Activated naive CD8-positive, alpha-beta T cell treated with anti-CD3 and anti-CD28 coated beads, Interleukin-2, amount 50 U/mL, for 16 hours (primary cell): ENCODE measurements around the gene GREM2.

Experiments
- DNase-seq: peaks from one replicate; pipeline ENCODE4 v3.0.0-alpha.2; 2020; ENCODE audit warnings: low read depth, low spot score

The GREM2 gene

GRCh38 chr1:240500647-240501046 lies 111.3 kb downstream of the GREM2 start:
- no peak for DNase-seq

- DNase-seq: no peak
Observed at GRCh38 chr1:240499012-240499411, 112.9 kb downstream of the GREM2 start.

GRCh38 chr1:240498335-240498734 lies 113.6 kb downstream of the GREM2 start:
- DNase-seq: no peak

- no peak for DNase-seq
Observed at GRCh38 chr1:240497908-240498307, 114.0 kb downstream of the GREM2 start.

- no peak for DNase-seq
Observed at GRCh38 chr1:240496941-240497340, 115.0 kb downstream of the GREM2 start.

GRCh38 chr1:240496356-240496755 lies 115.6 kb downstream of the GREM2 start:
- no peak for DNase-seq

- no peak for DNase-seq
Observed at GRCh38 chr1:240495601-240496000, 116.4 kb downstream of the GREM2 start.

GRCh38 chr1:240492832-240493440 lies 119.0 kb downstream of the GREM2 start:
- DNase-seq: no peak

- no peak for DNase-seq
Observed at GRCh38 chr1:240491796-240492195, 120.2 kb downstream of the GREM2 start.

- DNase-seq: no peak
Observed at GRCh38 chr1:240491156-240491555, 120.8 kb downstream of the GREM2 start.

GRCh38 chr1:240487493-240487892 lies 124.5 kb downstream of the GREM2 start:
- no peak for DNase-seq

GRCh38 chr1:240486611-240487010 lies 125.3 kb downstream of the GREM2 start:
- DNase-seq: no peak

- no peak for DNase-seq
Observed at GRCh38 chr1:240484804-240485443, 127.0 kb downstream of the GREM2 start.

GRCh38 chr1:240478536-240478935 lies 133.4 kb downstream of the GREM2 start:
- DNase-seq: no peak

- no peak for DNase-seq
Observed at GRCh38 chr1:240475832-240476231, 136.1 kb downstream of the GREM2 start.

GRCh38 chr1:240474133-240474614 lies 137.8 kb downstream of the GREM2 start:
- no peak for DNase-seq

- DNase-seq: no peak
Observed at GRCh38 chr1:240468656-240469055, 143.3 kb downstream of the GREM2 start.

- no peak for DNase-seq
Observed at GRCh38 chr1:240467895-240468294, 144.1 kb downstream of the GREM2 start.

GRCh38 chr1:240466509-240466908 lies 145.4 kb downstream of the GREM2 start:
- DNase-seq: no peak

- DNase-seq: no peak
Observed at GRCh38 chr1:240465531-240465940, 146.4 kb downstream of the GREM2 start.

- DNase-seq: no peak
Observed at GRCh38 chr1:240464099-240464498, 147.9 kb downstream of the GREM2 start.

GRCh38 chr1:240462766-240463395 lies 149.1 kb downstream of the GREM2 start:
- no peak for DNase-seq

GRCh38 chr1:240462277-240462676 lies 149.7 kb downstream of the GREM2 start:
- no peak for DNase-seq
